Hepatocyte (in vitro differentiated cells): ENCODE results near the gene RNF166. TPM values are rescaled to one million over a fixed set of nuclear protein-coding genes. Genes with fewer than 3 reads are reported as not detected.
A peak's percentile ranks its signal among the peaks of the same experiment; 100 is the strongest.

Experiments used
- DNase-seq: peaks from one replicate; pipeline ENCODE4 v3.0.0-alpha.2; 2016; ENCODE audit warnings: low spot score
- H2AFZ ChIP-seq: fragments of 200-600 bp; sonication (generic); 2 replicates; pipeline ENCODE4 v1.6.0; 2016; ENCODE audit warnings: antibody characterized with exemption, mild to moderate bottlenecking
- H3K27ac ChIP-seq: fragments of 200-600 bp; sonication (generic); 2 replicates; pipeline ENCODE4 v1.5.1; 2016; ENCODE audit warnings: mild to moderate bottlenecking
- H3K27me3 ChIP-seq: fragments of 200-600 bp; sonication (generic); 2 replicates; pipeline ENCODE4 v1.6.1; 2016
- H3K36me3 ChIP-seq: fragments of 200-600 bp; sonication (generic); replicated peaks from 2 replicates; pipeline ENCODE4 v1.5.1; 2016; ENCODE audit warnings: low read depth; ENCODE audit not compliant: insufficient read depth
- H3K4me1 ChIP-seq: fragments of 200-600 bp; sonication (generic); 2 replicates; pipeline ENCODE4 v1.5.1; 2016; ENCODE audit warnings: mild to moderate bottlenecking, moderate library complexity; ENCODE audit not compliant: insufficient read depth
- H3K4me2 ChIP-seq: fragments of 200-600 bp; sonication (generic); 2 replicates; pipeline ENCODE4 v1.6.0; 2016
- H3K4me3 ChIP-seq: fragments of 200-600 bp; sonication (generic); 2 replicates; pipeline ENCODE4 v1.5.1; 2016; ENCODE audit warnings: mild to moderate bottlenecking
- H3K79me2 ChIP-seq: fragments of 200-600 bp; sonication (generic); 2 replicates; pipeline ENCODE4 v1.6.0; 2017; ENCODE audit warnings: mild to moderate bottlenecking
- H3K9me2 ChIP-seq: fragments of 200-600 bp; sonication (generic); replicated peaks from 2 replicates; pipeline ENCODE4 v1.6.0; 2017; ENCODE audit warnings: mild to moderate bottlenecking; ENCODE audit not compliant: insufficient read depth
- H3K9me3 ChIP-seq: fragments of 200-600 bp; sonication (generic); 2 replicates; pipeline ENCODE4 v1.5.1; 2016; ENCODE audit warnings: low read depth, mild to moderate bottlenecking
- H4K20me1 ChIP-seq: fragments of 200-600 bp; sonication (generic); 2 replicates; pipeline ENCODE4 v1.6.0; 2016; ENCODE audit warnings: mild to moderate bottlenecking; ENCODE audit not compliant: insufficient read depth, poor library complexity, severe bottlenecking
- CTCF ChIP-seq: fragments of 200-600 bp; sonication (generic); IDR thresholded peaks from 2 replicates; pipeline ENCODE4 v1.5.1; 2016; ENCODE audit warnings: antibody characterized with exemption, mild to moderate bottlenecking; ENCODE audit not compliant: poor library complexity
- EZH2 ChIP-seq: fragments of 200-600 bp; sonication (generic); IDR thresholded peaks from 2 replicates; pipeline ENCODE4 v1.6.1; 2016; ENCODE audit warnings: antibody characterized with exemption, mild to moderate bottlenecking, borderline replicate concordance
- EZH2phosphoT487 ChIP-seq: fragments of 200-600 bp; sonication (generic); IDR thresholded peaks from one replicate; pipeline ENCODE4 v1.6.1; 2018; ENCODE audit warnings: antibody characterized with exemption, mild to moderate bottlenecking, low read depth, moderate library complexity; ENCODE audit not compliant: unreplicated experiment, severe bottlenecking
- WGBS: methylation state at CpG from one replicate; pipeline ENCODE4 v1.1.6; 2016; ENCODE audit warnings: low lambda C conversion rate; ENCODE audit errors: missing lambda C conversion rate; 5-methylcytosine and 5-hydroxymethylcytosine counted together
- polyA plus RNA-seq: library from polyadenylated mRNA; unstranded; fragments of >200 nt; fragmentation: Nextera tagmentation; extraction: Ambion mirVana; gene quantifications from 2 replicates; pipeline ENCODE4 v1.2.1, GENCODE V29; 2016
- total RNA-seq: library from RNA; depleted of rRNA; stranded (reverse); fragments of >200 nt; gene quantifications from 2 replicates; pipeline ENCODE4 v1.2.3, GENCODE V29; 2014

The RNF166 gene
- total and polyA plus RNA-seq, 2 experiments from 2014 or later = 10.1 to 16.8 TPM

- Histone ChIP-seq H3K9me2 (no peaks in the 10 kb centered on the region), H3K27ac (peak overlapping the region; percentile 84), H3K4me1 (peaks cover 20% of the 10 kb centered on the region), H3K79me2 (peaks cover 59% of the 10 kb centered on the region), H3K9me3 (no peaks in the 10 kb centered on the region), H3K27me3 (no peaks in the 10 kb centered on the region), H2AFZ (peak overlapping the region; percentile 30), H4K20me1 (peaks cover 35% of the 10 kb centered on the region), H3K36me3 (no peaks in the 10 kb centered on the region), H3K4me2 (peak overlapping the region; percentile 91), H3K4me3 (peak overlapping the region; percentile 60)
- 2% methylated on average over 30 of the region's 49 CpGs for WGBS
- peak; percentile 48 for DNase-seq
- no peak for TF ChIP-seq EZH2phosphoT487
- TF ChIP-seq EZH2 = no peak
- TF ChIP-seq CTCF = no peak
These were observed 43.9 kb downstream of the RNF166 start for GRCh38 chr16:88662222-88662842.

- Histone ChIP-seq H3K4me2 (peak overlapping the region; percentile 91), H3K9me2 (no peaks in the 10 kb centered on the region), H2AFZ (no peak overlapping the region), H3K27me3 (no peaks in the 10 kb centered on the region), H4K20me1 (peaks cover 35% of the 10 kb centered on the region), H3K4me1 (peaks cover 20% of the 10 kb centered on the region), H3K79me2 (peaks cover 57% of the 10 kb centered on the region), H3K9me3 (no peaks in the 10 kb centered on the region), H3K36me3 (no peaks in the 10 kb centered on the region), H3K4me3 (no peak overlapping the region), H3K27ac (no peak overlapping the region)
- 91% methylated on average over 10 of the region's 10 CpGs for WGBS
- no peak for TF ChIP-seq EZH2
- TF ChIP-seq CTCF = no peak
- TF ChIP-seq EZH2phosphoT487 = no peak
- DNase-seq = no peak
These were observed 44.7 kb downstream of the RNF166 start for GRCh38 chr16:88661468-88661867.

GRCh38 chr16:88659160-88659559 is 47.0 kb downstream of the RNF166 start:
- Histone ChIP-seq H3K9me3 (no peaks in the 10 kb centered on the region), H2AFZ (no peak overlapping the region), H3K9me2 (no peaks in the 10 kb centered on the region), H3K4me3 (no peak overlapping the region), H3K27me3 (no peaks in the 10 kb centered on the region), H3K4me2 (no peak overlapping the region), H4K20me1 (peaks cover 35% of the 10 kb centered on the region), H3K4me1 (peaks cover 19% of the 10 kb centered on the region), H3K36me3 (no peaks in the 10 kb centered on the region), H3K27ac (no peak overlapping the region), H3K79me2 (peaks cover 45% of the 10 kb centered on the region)
- WGBS = 98% methylated on average over 25 of the region's 25 CpGs
- no peak for TF ChIP-seq CTCF
- TF ChIP-seq EZH2phosphoT487 = no peak
- TF ChIP-seq EZH2 = no peak
- no peak for DNase-seq

GRCh38 chr16:88658714-88659113 is 47.5 kb downstream of the RNF166 start:
- H3K4me1 ChIP-seq = peaks cover 18% of the 10 kb centered on the region
- no peak for DNase-seq
- no peak overlapping the region for H3K27ac ChIP-seq
- H3K27me3 ChIP-seq = no peaks in the 10 kb centered on the region
- no peaks in the 10 kb centered on the region for H3K36me3 ChIP-seq
- H3K9me2 ChIP-seq = no peaks in the 10 kb centered on the region
- TF ChIP-seq CTCF (no peak), EZH2 (no peak), EZH2phosphoT487 (no peak)
- WGBS = 98% methylated on average over 7 of the region's 15 CpGs
- H3K4me3 ChIP-seq = no peak overlapping the region
- H2AFZ ChIP-seq = no peak overlapping the region
- H3K9me3 ChIP-seq = no peaks in the 10 kb centered on the region
- H4K20me1 ChIP-seq = peaks cover 35% of the 10 kb centered on the region
- no peak overlapping the region for H3K4me2 ChIP-seq
- H3K79me2 ChIP-seq = peaks cover 41% of the 10 kb centered on the region
